Measurements from ENCODE around the gene AGXT2.
"Not testable (repeated sequence)": the region's sequence is repeated elsewhere in the genome, so short reads cannot be mapped to it uniquely, and the experiment has no call there.

Gene AGXT2

DNA sequence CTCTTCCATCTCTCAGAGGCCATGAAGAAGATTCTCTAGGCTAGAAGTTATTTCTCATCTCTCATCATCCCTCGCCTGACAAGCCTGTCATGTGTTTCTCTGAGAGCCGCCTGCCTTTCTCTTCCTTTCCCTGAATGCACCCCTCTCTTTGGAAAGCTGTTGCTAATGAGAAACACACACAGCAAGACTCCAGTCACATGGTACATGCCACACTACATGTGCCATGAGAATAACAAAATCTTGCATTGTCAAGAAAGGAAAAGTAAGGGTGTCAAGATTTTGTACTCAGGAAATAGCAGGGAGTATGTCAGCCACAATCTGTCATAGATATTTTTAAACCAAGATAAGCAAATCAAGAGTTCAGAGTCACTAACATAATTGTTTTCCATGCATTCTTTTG lies 8.9 kb downstream of the AGXT2 start (continued):
- TF ChIP-seq ZNF565 (CRISPR knock-in tag; conservative IDR thresholded peaks at IDR 0.05; ENCODE audit: low read depth) (no peak), TCF4 (CRISPR knock-in tag; IDR thresholded peaks at IDR 0.05; ENCODE audit: borderline replicate concordance) (no peak), ZNF8 (CRISPR knock-in tag; IDR thresholded peaks at IDR 0.05) (no peak)

DNA sequence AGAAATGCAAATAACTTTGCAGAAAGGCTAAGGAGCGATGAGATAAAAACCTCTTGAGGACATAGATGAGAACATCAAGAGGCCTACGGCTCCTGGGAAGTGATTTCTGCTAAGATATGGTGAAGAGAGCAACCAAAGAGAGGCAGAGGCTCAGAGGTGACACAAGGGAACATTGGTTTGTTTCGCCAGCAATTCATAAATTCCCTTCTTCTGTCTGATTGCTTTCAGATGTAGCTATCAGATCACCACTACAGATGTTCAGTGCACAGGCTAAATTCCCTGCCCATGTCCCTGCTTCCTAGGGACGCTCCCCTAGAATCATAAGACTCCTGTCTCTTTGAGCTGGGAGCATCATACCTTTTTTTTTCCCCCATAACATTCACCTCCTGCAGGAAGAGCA lies 11.2 kb downstream of the AGXT2 start:
- TF ChIP-seq CSDC2 (CRISPR knock-in tag; IDR thresholded peaks at IDR 0.05) (no peak), ISL1 (CRISPR knock-in tag; IDR thresholded peaks at IDR 0.05) (no peak), ZFP3 (CRISPR knock-in tag; IDR thresholded peaks at IDR 0.05) (no peak), BACH2 (CRISPR knock-in tag; IDR thresholded peaks at IDR 0.05; ENCODE audit: borderline replicate concordance) (no peak), SNAI2 (CRISPR knock-in tag; IDR thresholded peaks at IDR 0.05) (no peak), ZC3H10 (CRISPR knock-in tag; IDR thresholded peaks at IDR 0.05) (no peak), ARNTL (CRISPR knock-in tag; IDR thresholded peaks at IDR 0.05; ENCODE audit: borderline replicate concordance, low read depth) (no peak), ZNF8 (CRISPR knock-in tag; IDR thresholded peaks at IDR 0.05) (no peak)
- TF ChIP-seq, protein P1, sequence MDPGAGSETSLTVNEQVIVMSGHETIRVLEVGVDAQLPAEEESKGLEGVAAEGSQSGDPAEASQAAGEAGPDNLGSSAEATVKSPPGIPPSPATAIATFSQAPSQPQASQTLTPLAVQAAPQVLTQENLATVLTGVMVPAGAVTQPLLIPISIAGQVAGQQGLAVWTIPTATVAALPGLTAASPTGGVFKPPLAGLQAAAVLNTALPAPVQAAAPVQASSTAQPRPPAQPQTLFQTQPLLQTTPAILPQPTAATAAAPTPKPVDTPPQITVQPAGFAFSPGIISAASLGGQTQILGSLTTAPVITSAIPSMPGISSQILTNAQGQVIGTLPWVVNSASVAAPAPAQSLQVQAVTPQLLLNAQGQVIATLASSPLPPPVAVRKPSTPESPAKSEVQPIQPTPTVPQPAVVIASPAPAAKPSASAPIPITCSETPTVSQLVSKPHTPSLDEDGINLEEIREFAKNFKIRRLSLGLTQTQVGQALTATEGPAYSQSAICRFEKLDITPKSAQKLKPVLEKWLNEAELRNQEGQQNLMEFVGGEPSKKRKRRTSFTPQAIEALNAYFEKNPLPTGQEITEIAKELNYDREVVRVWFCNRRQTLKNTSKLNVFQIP (CRISPR knock-in tag; IDR thresholded peaks at IDR 0.05; ENCODE audit: borderline replicate concordance, low read depth) = no peak
- ATAC-seq = no peak

DNA sequence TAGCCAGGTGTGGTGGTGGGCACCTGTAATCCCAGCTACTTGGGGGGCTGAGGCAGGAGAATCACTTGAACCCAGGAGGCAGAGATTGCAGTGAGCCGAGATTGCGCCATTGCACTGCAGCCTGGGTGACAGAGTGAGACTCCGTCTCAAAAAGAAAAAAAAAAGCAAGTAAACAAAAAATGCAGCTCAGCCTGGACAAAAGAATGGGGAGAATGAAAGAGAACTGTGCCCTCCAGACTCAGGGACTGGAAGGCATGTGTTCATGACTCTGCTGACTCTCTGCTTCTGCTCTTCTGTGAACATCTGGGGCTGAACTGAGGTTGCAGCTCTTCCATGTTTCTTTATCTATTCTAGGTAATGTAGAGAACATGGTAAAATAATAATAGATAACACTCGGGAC lies 11.8 kb downstream of the AGXT2 start:
- ATAC-seq = not testable (repeated sequence)

DNA sequence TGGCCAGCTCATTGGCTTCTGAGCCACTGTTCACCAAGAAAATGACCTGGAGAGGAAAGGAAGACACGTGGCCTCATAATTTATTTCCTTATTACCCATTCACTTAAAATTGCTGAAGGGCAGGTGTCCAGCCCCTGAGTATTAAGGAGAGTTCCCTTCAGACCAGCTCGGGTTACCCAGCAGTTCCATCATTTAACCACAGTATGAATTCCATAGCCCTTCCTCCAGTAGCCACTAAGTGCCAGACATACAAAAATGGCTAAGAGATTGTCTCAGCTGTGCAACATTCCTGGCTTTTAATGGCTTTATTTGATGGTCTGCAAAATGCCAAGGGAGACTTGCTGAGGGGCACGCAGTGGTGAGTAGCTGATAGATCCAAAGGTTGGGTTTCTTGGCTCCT lies 12.5 kb downstream of the AGXT2 start:
- TF ChIP-seq RARB (CRISPR knock-in tag; IDR thresholded peaks at IDR 0.05) = no peak
- TF ChIP-seq ZNF8 (CRISPR knock-in tag; IDR thresholded peaks at IDR 0.05) = no peak
- TF ChIP-seq, protein P2, sequence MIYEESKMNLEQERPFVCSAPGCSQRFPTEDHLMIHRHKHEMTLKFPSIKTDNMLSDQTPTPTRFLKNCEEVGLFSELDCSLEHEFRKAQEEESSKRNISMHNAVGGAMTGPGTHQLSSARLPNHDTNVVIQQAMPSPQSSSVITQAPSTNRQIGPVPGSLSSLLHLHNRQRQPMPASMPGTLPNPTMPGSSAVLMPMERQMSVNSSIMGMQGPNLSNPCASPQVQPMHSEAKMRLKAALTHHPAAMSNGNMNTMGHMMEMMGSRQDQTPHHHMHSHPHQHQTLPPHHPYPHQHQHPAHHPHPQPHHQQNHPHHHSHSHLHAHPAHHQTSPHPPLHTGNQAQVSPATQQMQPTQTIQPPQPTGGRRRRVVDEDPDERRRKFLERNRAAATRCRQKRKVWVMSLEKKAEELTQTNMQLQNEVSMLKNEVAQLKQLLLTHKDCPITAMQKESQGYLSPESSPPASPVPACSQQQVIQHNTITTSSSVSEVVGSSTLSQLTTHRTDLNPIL (CRISPR knock-in tag; IDR thresholded peaks at IDR 0.05; ENCODE audit: low read depth) = no peak
- no peak for TF ChIP-seq ESRRG (CRISPR knock-in tag; IDR thresholded peaks at IDR 0.05)
- no peak for TF ChIP-seq GLIS3 (CRISPR knock-in tag; IDR thresholded peaks at IDR 0.05)
- TF ChIP-seq ZNF565 (CRISPR knock-in tag; conservative IDR thresholded peaks at IDR 0.05; ENCODE audit: low read depth) = no peak
- TF ChIP-seq ZFP3 (CRISPR knock-in tag; IDR thresholded peaks at IDR 0.05) = no peak
- TF ChIP-seq ZFP30 (CRISPR knock-in tag; IDR thresholded peaks at IDR 0.05) = no peak
- no peak for TF ChIP-seq OSR1 (CRISPR knock-in tag; IDR thresholded peaks at IDR 0.05)
- TF ChIP-seq TCF4 (CRISPR knock-in tag; IDR thresholded peaks at IDR 0.05; ENCODE audit: borderline replicate concordance) = no peak
- TF ChIP-seq CSDC2 (CRISPR knock-in tag; IDR thresholded peaks at IDR 0.05) = no peak
- TF ChIP-seq, protein P3, sequence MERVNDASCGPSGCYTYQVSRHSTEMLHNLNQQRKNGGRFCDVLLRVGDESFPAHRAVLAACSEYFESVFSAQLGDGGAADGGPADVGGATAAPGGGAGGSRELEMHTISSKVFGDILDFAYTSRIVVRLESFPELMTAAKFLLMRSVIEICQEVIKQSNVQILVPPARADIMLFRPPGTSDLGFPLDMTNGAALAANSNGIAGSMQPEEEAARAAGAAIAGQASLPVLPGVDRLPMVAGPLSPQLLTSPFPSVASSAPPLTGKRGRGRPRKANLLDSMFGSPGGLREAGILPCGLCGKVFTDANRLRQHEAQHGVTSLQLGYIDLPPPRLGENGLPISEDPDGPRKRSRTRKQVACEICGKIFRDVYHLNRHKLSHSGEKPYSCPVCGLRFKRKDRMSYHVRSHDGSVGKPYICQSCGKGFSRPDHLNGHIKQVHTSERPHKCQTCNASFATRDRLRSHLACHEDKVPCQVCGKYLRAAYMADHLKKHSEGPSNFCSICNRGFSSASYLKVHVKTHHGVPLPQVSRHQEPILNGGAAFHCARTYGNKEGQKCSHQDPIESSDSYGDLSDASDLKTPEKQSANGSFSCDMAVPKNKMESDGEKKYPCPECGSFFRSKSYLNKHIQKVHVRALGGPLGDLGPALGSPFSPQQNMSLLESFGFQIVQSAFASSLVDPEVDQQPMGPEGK (CRISPR knock-in tag; IDR thresholded peaks at IDR 0.05; ENCODE audit: borderline replicate concordance) = no peak
- no peak for ATAC-seq

DNA sequence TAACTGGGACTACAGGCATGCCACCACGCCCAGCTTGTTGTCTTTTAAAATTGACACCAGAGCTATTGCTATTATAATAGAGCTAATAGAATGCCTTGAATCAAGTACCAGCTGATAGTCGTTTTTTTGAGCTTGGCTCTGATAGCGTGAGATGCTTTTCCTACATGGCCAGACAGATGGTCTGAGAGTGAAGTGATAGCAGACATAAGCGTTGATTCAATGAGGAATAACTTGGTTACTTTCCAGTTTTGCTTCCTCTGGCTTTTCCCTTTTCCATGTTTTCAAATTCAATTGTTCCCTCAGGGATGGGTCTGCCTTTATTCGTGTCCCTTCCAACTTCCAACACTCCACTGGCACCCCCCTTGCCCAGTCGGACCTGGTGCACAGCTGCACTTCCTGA lies 15.4 kb downstream of the AGXT2 start:
- TF ChIP-seq ZNF8 (CRISPR knock-in tag; IDR thresholded peaks at IDR 0.05) = no peak
- no peak for TF ChIP-seq SNAI2 (CRISPR knock-in tag; IDR thresholded peaks at IDR 0.05)
- TF ChIP-seq, protein P4, sequence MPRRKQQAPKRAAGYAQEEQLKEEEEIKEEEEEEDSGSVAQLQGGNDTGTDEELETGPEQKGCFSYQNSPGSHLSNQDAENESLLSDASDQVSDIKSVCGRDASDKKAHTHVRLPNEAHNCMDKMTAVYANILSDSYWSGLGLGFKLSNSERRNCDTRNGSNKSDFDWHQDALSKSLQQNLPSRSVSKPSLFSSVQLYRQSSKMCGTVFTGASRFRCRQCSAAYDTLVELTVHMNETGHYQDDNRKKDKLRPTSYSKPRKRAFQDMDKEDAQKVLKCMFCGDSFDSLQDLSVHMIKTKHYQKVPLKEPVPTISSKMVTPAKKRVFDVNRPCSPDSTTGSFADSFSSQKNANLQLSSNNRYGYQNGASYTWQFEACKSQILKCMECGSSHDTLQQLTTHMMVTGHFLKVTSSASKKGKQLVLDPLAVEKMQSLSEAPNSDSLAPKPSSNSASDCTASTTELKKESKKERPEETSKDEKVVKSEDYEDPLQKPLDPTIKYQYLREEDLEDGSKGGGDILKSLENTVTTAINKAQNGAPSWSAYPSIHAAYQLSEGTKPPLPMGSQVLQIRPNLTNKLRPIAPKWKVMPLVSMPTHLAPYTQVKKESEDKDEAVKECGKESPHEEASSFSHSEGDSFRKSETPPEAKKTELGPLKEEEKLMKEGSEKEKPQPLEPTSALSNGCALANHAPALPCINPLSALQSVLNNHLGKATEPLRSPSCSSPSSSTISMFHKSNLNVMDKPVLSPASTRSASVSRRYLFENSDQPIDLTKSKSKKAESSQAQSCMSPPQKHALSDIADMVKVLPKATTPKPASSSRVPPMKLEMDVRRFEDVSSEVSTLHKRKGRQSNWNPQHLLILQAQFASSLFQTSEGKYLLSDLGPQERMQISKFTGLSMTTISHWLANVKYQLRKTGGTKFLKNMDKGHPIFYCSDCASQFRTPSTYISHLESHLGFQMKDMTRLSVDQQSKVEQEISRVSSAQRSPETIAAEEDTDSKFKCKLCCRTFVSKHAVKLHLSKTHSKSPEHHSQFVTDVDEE (CRISPR knock-in tag; IDR thresholded peaks at IDR 0.05) = no peak
- no peak for TF ChIP-seq TCF4 (CRISPR knock-in tag; IDR thresholded peaks at IDR 0.05; ENCODE audit: borderline replicate concordance)
- TF ChIP-seq ZFP3 (CRISPR knock-in tag; IDR thresholded peaks at IDR 0.05) = no peak
- TF ChIP-seq BACH2 (CRISPR knock-in tag; IDR thresholded peaks at IDR 0.05; ENCODE audit: borderline replicate concordance) = no peak
- no peak for TF ChIP-seq OSR1 (CRISPR knock-in tag; IDR thresholded peaks at IDR 0.05)
- no peak for TF ChIP-seq ZFP30 (CRISPR knock-in tag; IDR thresholded peaks at IDR 0.05)
- TF ChIP-seq RARB (CRISPR knock-in tag; IDR thresholded peaks at IDR 0.05) = no peak
- TF ChIP-seq ZNF70 (CRISPR knock-in tag; IDR thresholded peaks at IDR 0.05) = no peak
- ATAC-seq = no peak
